ENCODE data around the gene MAN2A2. TPM values are rescaled to one million over a fixed set of nuclear protein-coding genes. Genes with fewer than 3 reads are reported as not detected.
A peak's percentile ranks its signal among the peaks of the same experiment; 100 is the strongest.

The MAN2A2 gene
- total and polyA plus RNA-seq, 2 experiments from 2014 or later: 4.3 to 7.7 TPM

DNA sequence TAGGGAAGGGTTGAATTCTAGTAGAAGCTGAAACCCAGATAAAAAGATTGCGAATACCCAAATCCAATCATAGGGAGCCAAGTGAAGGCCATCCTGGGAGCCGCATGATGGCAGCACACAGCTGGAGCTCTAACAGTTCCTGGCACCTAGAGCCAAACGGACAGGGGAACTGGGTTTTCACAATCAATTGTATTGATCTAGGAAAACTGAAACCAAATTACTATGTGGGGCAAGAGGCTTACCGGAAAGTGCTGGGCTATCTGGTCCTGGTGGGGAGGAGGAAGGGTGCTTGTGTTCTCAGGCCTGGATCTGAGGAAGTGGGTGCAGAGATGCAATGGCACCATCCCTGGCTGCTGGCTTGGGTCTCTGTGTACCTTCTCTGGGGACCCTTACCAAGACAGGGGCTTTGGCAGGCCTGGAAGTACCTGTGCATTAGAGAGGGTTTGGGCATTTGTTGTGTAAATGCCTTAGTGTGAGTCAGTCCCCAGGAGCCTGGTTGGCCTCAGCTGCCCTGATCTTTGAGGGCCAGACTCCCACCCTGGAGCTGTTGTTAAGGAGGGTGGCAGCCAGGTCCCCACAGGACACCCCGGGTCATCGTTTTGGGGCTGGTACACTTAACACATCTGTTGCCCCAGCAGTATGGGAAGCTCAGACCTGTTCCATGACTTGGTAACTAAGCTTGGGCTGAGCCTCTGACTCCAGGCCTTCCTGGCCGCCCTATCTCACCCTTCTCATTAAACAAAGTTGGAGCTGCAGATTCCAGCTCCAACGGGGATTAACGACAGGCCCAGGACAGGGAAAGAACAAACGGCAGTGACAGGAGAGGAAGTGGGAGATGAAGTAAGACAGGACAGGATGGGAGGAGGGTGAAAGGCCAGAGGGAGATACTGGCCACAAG, 43.6 kb upstream of the MAN2A2 start:
- 63 to 68% methylated on average over 10 of the region's 10 CpGs for WGBS, 2 experiments (ENCODE audit: low coverage in 1 of 2, low lambda C conversion rate in 2 of 2, missing lambda C conversion rate in 2 of 2)
- Histone ChIP-seq H3K79me2 (ENCODE audit: insufficient read depth) (no peaks in the 10 kb centered on the region), H3K4me2 (ENCODE audit: unreplicated experiment) (no peak overlapping the region), H3K4me3 (no peak overlapping the region), H3K9ac (no peak overlapping the region), H3F3A (ENCODE audit: insufficient read depth) (peaks cover 14% of the 10 kb centered on the region), H2AFZ (peak overlapping the region; percentile 10; the same call in 1 of the 2 replicates), H3K36me3 (ENCODE audit: low read depth) (no peaks in the 10 kb centered on the region), H3K9me2 (ENCODE audit: insufficient read depth) (no peaks in the 10 kb centered on the region), H3K9me3 (ENCODE audit: low read depth) (no peaks in the 10 kb centered on the region), H3K4me1 (ENCODE audit: insufficient read depth) (peaks cover 10% of the 10 kb centered on the region), H4K20me1 (ENCODE audit: insufficient read depth) (no peaks in the 10 kb centered on the region), H3K27me3 (replicated peaks; ENCODE audit: insufficient read depth) (no peaks in the 10 kb centered on the region), H3K27ac (no peak overlapping the region)
- no peak for TF ChIP-seq EZH2phosphoT487 (IDR thresholded peaks at IDR 0.05; ENCODE audit: insufficient read depth, low read depth)
- no peak for TF ChIP-seq EZH2 (IDR thresholded peaks at IDR 0.05; ENCODE audit: insufficient read depth, poor library complexity, severe bottlenecking)
- no peak for DNase-seq
- in situ Hi-C loops (cut with MboI): no loop called here

DNA sequence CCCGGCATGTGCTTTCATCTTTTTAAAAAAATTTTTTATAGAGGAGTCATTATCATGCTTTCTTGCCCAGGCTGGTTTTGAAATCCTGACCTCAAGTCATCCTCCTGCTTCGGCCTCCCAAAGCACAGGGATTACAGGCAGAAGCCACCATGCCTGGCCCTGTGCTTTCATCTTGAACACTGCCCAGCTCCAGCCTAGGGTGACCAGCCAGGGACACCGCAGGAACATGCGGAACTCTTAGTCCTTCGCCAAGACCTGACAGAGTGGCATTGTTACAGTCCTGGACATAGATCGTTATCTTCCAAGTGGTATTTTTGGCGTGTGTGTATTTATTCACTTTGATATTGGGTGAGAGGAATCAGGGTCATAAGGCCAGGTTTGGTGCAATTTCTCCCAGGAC, 42.7 kb upstream of the MAN2A2 start:
- 93 to 96% methylated on average over 7 of the region's 7 CpGs for WGBS, 2 experiments (ENCODE audit: low coverage in 1 of 2, low lambda C conversion rate in 2 of 2, missing lambda C conversion rate in 2 of 2)
- H3K9me3 ChIP-seq (ENCODE audit: low read depth): no peaks in the 10 kb centered on the region
- H3K9ac ChIP-seq: no peak overlapping the region
- no peak for TF ChIP-seq EZH2 (IDR thresholded peaks at IDR 0.05; ENCODE audit: insufficient read depth, poor library complexity, severe bottlenecking)
- no peak for TF ChIP-seq EZH2phosphoT487 (IDR thresholded peaks at IDR 0.05; ENCODE audit: insufficient read depth, low read depth)
- H3K4me1 ChIP-seq (ENCODE audit: insufficient read depth): peaks cover 10% of the 10 kb centered on the region
- no peaks in the 10 kb centered on the region for H3K27me3 ChIP-seq (replicated peaks; ENCODE audit: insufficient read depth)
- no peaks in the 10 kb centered on the region for H3K36me3 ChIP-seq (ENCODE audit: low read depth)
- H3F3A ChIP-seq (ENCODE audit: insufficient read depth): peaks cover 15% of the 10 kb centered on the region
- no peak overlapping the region for H2AFZ ChIP-seq
- DNase-seq: no peak
- in situ Hi-C loops (cut with MboI): no loop called here
- no peak overlapping the region for H3K4me3 ChIP-seq
- no peaks in the 10 kb centered on the region for H3K79me2 ChIP-seq (ENCODE audit: insufficient read depth)
- no peak overlapping the region for H3K27ac ChIP-seq
- no peak overlapping the region for H3K4me2 ChIP-seq (ENCODE audit: unreplicated experiment)
- no peaks in the 10 kb centered on the region for H4K20me1 ChIP-seq (ENCODE audit: insufficient read depth)
- H3K9me2 ChIP-seq (ENCODE audit: insufficient read depth): no peaks in the 10 kb centered on the region

DNA sequence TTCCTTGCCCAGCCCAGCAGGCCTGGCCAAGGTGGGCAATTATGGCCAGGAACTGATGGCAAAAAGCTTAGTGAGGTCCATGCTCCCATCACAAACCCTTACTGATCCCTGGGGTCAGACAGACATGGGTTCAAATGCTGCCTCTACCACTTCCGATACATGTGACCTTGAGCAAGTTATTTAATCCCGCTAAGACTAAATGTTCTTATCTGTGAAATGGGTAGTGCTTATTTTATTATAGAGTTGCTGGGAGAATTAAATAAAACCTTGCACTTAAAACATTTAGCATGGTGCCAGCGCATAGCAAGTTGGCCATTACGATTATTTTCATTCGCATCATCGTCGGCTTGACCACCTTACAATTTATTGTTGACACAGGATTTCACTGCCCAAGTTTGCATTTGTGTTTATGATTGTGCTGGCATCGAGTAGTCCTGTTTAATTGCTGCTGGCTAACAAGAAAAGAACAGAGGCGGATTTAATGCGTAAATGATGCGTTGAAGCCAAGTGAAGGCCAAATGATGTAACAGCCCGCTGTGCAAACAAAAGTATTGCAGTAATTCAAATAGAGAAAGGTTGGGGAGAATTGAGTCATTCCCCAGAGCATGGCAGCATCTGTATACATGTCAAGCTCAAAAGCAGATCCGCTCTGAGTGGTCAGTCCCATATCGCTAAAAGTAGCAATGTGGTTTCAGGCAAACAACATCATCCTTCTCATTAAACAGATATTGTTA, 42.0 kb upstream of the MAN2A2 start:
- H3K79me2 ChIP-seq (ENCODE audit: insufficient read depth): no peaks in the 10 kb centered on the region
- no peak overlapping the region for H3K27ac ChIP-seq
- no peak overlapping the region for H3K4me3 ChIP-seq
- H3K9me3 ChIP-seq (ENCODE audit: low read depth): no peaks in the 10 kb centered on the region
- WGBS, 2 experiments (ENCODE audit: low coverage in 1 of 2, low lambda C conversion rate in 2 of 2, missing lambda C conversion rate in 2 of 2): 88 to 92% methylated on average over 14 of the region's 14 CpGs
- H3K27me3 ChIP-seq (replicated peaks; ENCODE audit: insufficient read depth): no peaks in the 10 kb centered on the region
- in situ Hi-C loops (cut with MboI): no loop called here
- no peaks in the 10 kb centered on the region for H3K36me3 ChIP-seq (ENCODE audit: low read depth)
- DNase-seq: no peak
- H3K4me2 ChIP-seq (ENCODE audit: unreplicated experiment): no peak overlapping the region
- H3K9ac ChIP-seq: no peak overlapping the region
- peaks cover 15% of the 10 kb centered on the region for H3F3A ChIP-seq (ENCODE audit: insufficient read depth)
- TF ChIP-seq EZH2 (IDR thresholded peaks at IDR 0.05; ENCODE audit: insufficient read depth, poor library complexity, severe bottlenecking) (no peak), EZH2phosphoT487 (IDR thresholded peaks at IDR 0.05; ENCODE audit: insufficient read depth, low read depth) (no peak)
- H3K4me1 ChIP-seq (ENCODE audit: insufficient read depth): peaks cover 10% of the 10 kb centered on the region
- H4K20me1 ChIP-seq (ENCODE audit: insufficient read depth): no peaks in the 10 kb centered on the region
- H2AFZ ChIP-seq: no peak overlapping the region
- H3K9me2 ChIP-seq (ENCODE audit: insufficient read depth): no peaks in the 10 kb centered on the region

DNA sequence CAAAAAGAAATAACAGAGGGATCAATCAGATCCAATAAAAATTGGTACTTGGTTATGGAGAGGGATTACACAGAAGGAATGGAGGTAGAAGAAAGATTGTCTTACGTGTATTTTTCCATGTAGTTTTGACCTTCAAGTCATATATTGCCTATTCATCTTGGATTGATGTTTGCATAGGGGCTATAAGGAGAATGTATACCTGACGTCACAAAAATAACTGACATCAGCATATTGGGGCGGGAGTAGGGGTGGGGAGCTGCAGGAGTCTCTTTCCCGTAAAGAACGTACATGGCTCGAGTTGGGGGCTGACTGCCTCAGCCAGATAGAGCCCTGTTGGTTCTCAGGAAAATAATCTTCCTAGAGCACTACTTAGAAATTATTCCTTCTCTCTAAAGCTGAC, 40.6 kb upstream of the MAN2A2 start:
- Histone ChIP-seq H4K20me1 (ENCODE audit: insufficient read depth) (no peaks in the 10 kb centered on the region), H3K9ac (no peak overlapping the region), H3K27ac (no peak overlapping the region), H3K9me3 (ENCODE audit: low read depth) (no peaks in the 10 kb centered on the region), H3K27me3 (replicated peaks; ENCODE audit: insufficient read depth) (no peaks in the 10 kb centered on the region), H3K4me1 (ENCODE audit: insufficient read depth) (peaks cover 10% of the 10 kb centered on the region), H3K9me2 (ENCODE audit: insufficient read depth) (no peaks in the 10 kb centered on the region), H3K36me3 (ENCODE audit: low read depth) (no peaks in the 10 kb centered on the region), H3F3A (ENCODE audit: insufficient read depth) (peaks cover 15% of the 10 kb centered on the region), H3K79me2 (ENCODE audit: insufficient read depth) (no peaks in the 10 kb centered on the region), H2AFZ (no peak overlapping the region), H3K4me3 (no peak overlapping the region), H3K4me2 (ENCODE audit: unreplicated experiment) (no peak overlapping the region)
- in situ Hi-C loops (cut with MboI): no loop called here
- WGBS, 2 experiments (ENCODE audit: low coverage in 1 of 2, low lambda C conversion rate in 2 of 2, missing lambda C conversion rate in 2 of 2): 84 to 91% methylated on average over 6 of the region's 6 CpGs
- TF ChIP-seq EZH2phosphoT487 (IDR thresholded peaks at IDR 0.05; ENCODE audit: insufficient read depth, low read depth) (no peak), EZH2 (IDR thresholded peaks at IDR 0.05; ENCODE audit: insufficient read depth, poor library complexity, severe bottlenecking) (no peak)
- no peak for DNase-seq

Data from GM23248 (cell line).